Loucy (cell line): ENCODE results near the gene RHEX.

Experiments
- EZH2phosphoT487 ChIP-seq: fragments of 200-600 bp; IDR thresholded peaks from 2 replicates; pipeline ENCODE4 v1.6.1; 2018; ENCODE audit warnings: antibody characterized with exemption, mild to moderate bottlenecking, moderate library complexity, borderline replicate concordance
- TF ChIP-seq, protein P1 (sequence below): fragments of 200-600 bp; sonication (generic); conservative IDR thresholded peaks from 2 replicates; pipeline ENCODE4 v1.5.1; 2014; ENCODE audit warnings: mild to moderate bottlenecking, antibody characterized with exemption, low read length

DNA sequence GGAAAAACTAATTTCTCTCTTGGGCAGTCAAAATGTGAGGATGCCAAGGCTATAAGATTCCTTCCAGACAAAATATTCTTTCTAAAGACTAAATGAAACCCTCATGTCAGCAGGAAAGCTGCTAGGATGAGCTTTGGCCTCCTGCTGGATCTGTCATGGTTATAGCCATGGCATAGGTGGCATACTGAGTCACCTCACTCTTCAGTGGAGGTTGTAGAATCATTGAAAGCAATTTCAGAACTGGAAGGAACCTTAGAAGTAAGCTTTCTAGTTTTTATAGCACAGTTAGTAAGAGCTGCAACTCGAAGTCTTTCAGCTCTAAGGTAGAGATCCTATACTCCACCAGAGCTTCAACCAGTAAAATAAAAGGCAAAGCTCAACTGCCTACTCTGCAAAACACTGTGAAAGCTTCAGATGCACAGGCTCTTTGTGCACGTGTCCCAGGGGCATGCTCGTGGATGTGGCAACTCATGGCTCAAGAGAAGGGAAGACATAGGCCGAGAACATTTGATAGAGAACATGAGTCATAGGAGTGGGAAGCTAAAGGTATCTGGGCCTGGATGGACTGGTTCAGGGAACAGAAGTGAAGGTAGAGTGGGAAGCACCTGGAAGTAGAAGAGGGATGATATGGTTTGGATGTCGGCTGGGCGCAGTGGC is 58.4 kb downstream of the RHEX start:
- TF ChIP-seq EZH2phosphoT487, result no peak
- TF ChIP-seq, protein P1, sequence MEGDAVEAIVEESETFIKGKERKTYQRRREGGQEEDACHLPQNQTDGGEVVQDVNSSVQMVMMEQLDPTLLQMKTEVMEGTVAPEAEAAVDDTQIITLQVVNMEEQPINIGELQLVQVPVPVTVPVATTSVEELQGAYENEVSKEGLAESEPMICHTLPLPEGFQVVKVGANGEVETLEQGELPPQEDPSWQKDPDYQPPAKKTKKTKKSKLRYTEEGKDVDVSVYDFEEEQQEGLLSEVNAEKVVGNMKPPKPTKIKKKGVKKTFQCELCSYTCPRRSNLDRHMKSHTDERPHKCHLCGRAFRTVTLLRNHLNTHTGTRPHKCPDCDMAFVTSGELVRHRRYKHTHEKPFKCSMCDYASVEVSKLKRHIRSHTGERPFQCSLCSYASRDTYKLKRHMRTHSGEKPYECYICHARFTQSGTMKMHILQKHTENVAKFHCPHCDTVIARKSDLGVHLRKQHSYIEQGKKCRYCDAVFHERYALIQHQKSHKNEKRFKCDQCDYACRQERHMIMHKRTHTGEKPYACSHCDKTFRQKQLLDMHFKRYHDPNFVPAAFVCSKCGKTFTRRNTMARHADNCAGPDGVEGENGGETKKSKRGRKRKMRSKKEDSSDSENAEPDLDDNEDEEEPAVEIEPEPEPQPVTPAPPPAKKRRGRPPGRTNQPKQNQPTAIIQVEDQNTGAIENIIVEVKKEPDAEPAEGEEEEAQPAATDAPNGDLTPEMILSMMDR, result no peak
